K562 (cell line): ENCODE measurements around the gene KRT34. TPM values are rescaled to one million over a fixed set of nuclear protein-coding genes. Genes with fewer than 3 reads are reported as not detected.

Experiments
- ATAC-seq: fragments of 200-7000 bp; cut with Tn5 transposase; 3 replicates; pipeline ENCODE4 v1.9.1; 2020; ENCODE audit warnings: moderate library complexity
- BruUV-seq: library from RNA; stranded (reverse); fragments of 400-500 nt; replicated peaks from 2 replicates; lab custom pipeline; 2021; lab: Mats Ljungman, UMichigan
- CTCF ChIA-PET: fragments of 300-600 bp; formaldehyde crosslinking; extraction: SDS; loops from one replicate; lab custom pipeline; 2021; ENCODE audit warnings: low intra/inter-chr PET ratio; lab: Yijun Ruan, JAX
- POLR2A ChIA-PET: fragments of 300-600, 350-650 bp; sonication (Branson Sonifier 250); formaldehyde crosslinking; extraction: SDS; loops from one replicate; lab custom pipeline; 2021; ENCODE audit warnings: antibody characterized with exemption, inconsistent platforms; lab: Yijun Ruan, JAX
- DNase-seq, 4 experiments: peaks; one replicate each; pipeline versions ENCODE4 v3.0.0 to v3.0.0-alpha.2; 2011 to 2018; ENCODE audit warnings: low spot score in 3 of 4, mixed read lengths in 3 of 4; ENCODE audit errors: extremely low read depth in 1 of 4
- FAIRE-seq: peaks from 2 replicates; lab custom pipeline; 2011; peaks lifted over from hg19 to GRCh38; lab: Jason Lieb, UNC
- H2AFZ ChIP-seq: 2 replicates; pipeline ENCODE4 v1.6.0; 2011; ENCODE audit warnings: low read depth, low read length, control low read depth, inconsistent platforms
- H3K27ac ChIP-seq: fragments of 200-600 bp; 3 replicates; pipeline ENCODE4 v1.8.0; 2011; ENCODE audit warnings: low read depth, mild to moderate bottlenecking, control low read depth, inconsistent platforms, low read length, moderate library complexity, mixed read lengths; ENCODE audit errors: extremely low read depth
- H3K27me3 ChIP-seq, 2 experiments: fragments of 300-600 bp in 1 of 2; 2 replicates in 1 of 2; 3 replicates in 1 of 2; pipeline versions ENCODE4 v1.6.0 to v1.8.0; 2011; ENCODE audit warnings: inconsistent platforms in 2 of 2, low read length in 2 of 2, mild to moderate bottlenecking in 1 of 2, mixed read lengths in 1 of 2, moderate library complexity in 1 of 2; ENCODE audit not compliant: control insufficient read depth in 2 of 2, insufficient read depth in 2 of 2
- H3K36me3 ChIP-seq: fragments of 300-600 bp; 3 replicates; pipeline ENCODE4 v1.8.0; 2011; ENCODE audit warnings: mild to moderate bottlenecking, low read length, inconsistent platforms; ENCODE audit not compliant: control insufficient read depth, insufficient read depth
- H3K4me1 ChIP-seq, 2 experiments: fragments of 200-600 bp in 1 of 2; replicated peaks in 1 of 2; 2 replicates in 1 of 2; 3 replicates in 1 of 2; pipeline versions ENCODE4 v1.5.1 to v1.8.0; 2011; ENCODE audit warnings: inconsistent platforms in 2 of 2, low read length in 2 of 2, mild to moderate bottlenecking in 1 of 2, mixed read lengths in 1 of 2, moderate library complexity in 1 of 2; ENCODE audit not compliant: control insufficient read depth in 2 of 2, insufficient read depth in 2 of 2
- H3K4me2 ChIP-seq: 2 replicates; pipeline ENCODE4 v1.6.1; 2011; ENCODE audit warnings: low read length, control low read depth, inconsistent platforms, mixed read lengths; ENCODE audit not compliant: insufficient read depth
- H3K4me3 ChIP-seq: fragments of 200-600 bp; sonication (generic), shearing (Covaris generic); 2 replicates; pipeline ENCODE4 v1.5.1; 2016; ENCODE audit warnings: control low read depth, inconsistent platforms
- H3K79me2 ChIP-seq: fragments of 200-600 bp; 3 replicates; pipeline ENCODE4 v1.8.0; 2011; ENCODE audit warnings: low read length, inconsistent platforms; ENCODE audit not compliant: control insufficient read depth, insufficient read depth
- H3K9ac ChIP-seq, 2 experiments: 2 replicates each; pipeline versions ENCODE4 v1.6.0 to v1.6.1; 2011; ENCODE audit warnings: low read depth in 2 of 2, low read length in 2 of 2, control low read depth in 1 of 2, inconsistent platforms in 1 of 2, mild to moderate bottlenecking in 1 of 2, mixed read lengths in 1 of 2; ENCODE audit not compliant: insufficient read depth in 1 of 2
- H3K9me1 ChIP-seq: one replicate; pipeline ENCODE4 v1.6.0; 2011; ENCODE audit warnings: inconsistent platforms, mild to moderate bottlenecking, low read length, moderate library complexity; ENCODE audit not compliant: control insufficient read depth, insufficient read depth
- H3K9me3 ChIP-seq: replicated peaks from 2 replicates; pipeline ENCODE4 v1.5.1; 2011; ENCODE audit warnings: low read depth, low read length, inconsistent platforms; ENCODE audit not compliant: control insufficient read depth, insufficient read depth
- H4K20me1 ChIP-seq: replicated peaks from 2 replicates; pipeline ENCODE4 v1.6.1; 2011; ENCODE audit warnings: low read length, inconsistent platforms, mixed read lengths; ENCODE audit not compliant: control insufficient read depth, insufficient read depth
- CTCF ChIP-seq, 3 experiments: IDR thresholded peaks in 2 of 3; conservative IDR thresholded peaks in 1 of 3; 2 replicates each; pipeline ENCODE4 v1.5.1; 2011 to 2012; ENCODE audit warnings: low read length in 3 of 3, mild to moderate bottlenecking in 3 of 3, control low read depth in 2 of 3, improper control_type of control experiment in 1 of 3, inconsistent platforms in 1 of 3, low read depth in 1 of 3, mixed read lengths in 1 of 3, moderate library complexity in 1 of 3; ENCODE audit not compliant: insufficient read depth in 2 of 3
- HINFP ChIP-seq: fragments of 450-650 bp; conservative IDR thresholded peaks from 2 replicates; pipeline ENCODE4 v1.6.1; 2016; ENCODE audit warnings: missing genetic modification characterization, low read depth, mild to moderate bottlenecking, control low read depth, missing compliant biosample characterization
- JUND ChIP-seq, 2 experiments: IDR thresholded peaks; 2 replicates in 1 of 2; 3 replicates in 1 of 2; pipeline ENCODE4 v1.6.1; 2011; ENCODE audit warnings: borderline replicate concordance in 2 of 2, low read depth in 2 of 2, low read length in 2 of 2, improper control_type of control experiment in 1 of 2, missing biosample characterization in 1 of 2, missing genetic modification characterization in 1 of 2, missing genetic modification reagents in 1 of 2
- RAD21 ChIP-seq, 2 experiments: fragments of 250-450 bp in 1 of 2; fragments of 450-650 bp in 1 of 2; sonication (Bioruptor Pico) in 1 of 2; formaldehyde crosslinking in 1 of 2; IDR thresholded peaks in 1 of 2; conservative IDR thresholded peaks in 1 of 2; 2 replicates each; pipeline versions ENCODE4 v1.4.0 to v1.8.0; 2020 to 2022; ENCODE audit warnings: mild to moderate bottlenecking in 2 of 2, moderate library complexity in 1 of 2
- WGBS: fragments of 100-300 bp; shearing (Covaris generic); methylation state at CpG from one replicate; pipeline ENCODE4 v1.1.6; 2016; ENCODE audit warnings: low coverage, mixed read lengths; ENCODE audit not compliant: insufficient coverage; ENCODE audit errors: missing lambda C conversion rate; 5-methylcytosine and 5-hydroxymethylcytosine counted together
- in situ Hi-C: fragments of 300-500 bp; cut with MboI; formaldehyde crosslinking; loops from 4 replicates; pipeline ENCODE4 v1.15.0; 2018; ENCODE audit warnings: inconsistent platforms, mixed read lengths
- intact Hi-C: fragments of 100-400 bp; cut with micrococcal nuclease; formaldehyde crosslinking; loops from 2 replicates; pipeline ENCODE4 v1.14.2; 2022
- polyA plus RNA-seq, 8 experiments: library from polyadenylated mRNA; depleted of rRNA in 4 of 8; stranded (reverse) in 5 of 8; unstranded in 3 of 8; fragments of >200 nt; fragmentation: Nextera tagmentation in 2 of 8; fragmentation: Illumina TruSeq in 1 of 8; extraction: Ambion mirVana in 2 of 8; extraction: Trizol in 1 of 8; gene quantifications; 2 replicates each; pipeline versions ENCODE4 v1.2.1 to v1.2.3, GENCODE V29; 2011 to 2014; ENCODE audit warnings: inconsistent platforms in 1 of 8, missing spikeins in 1 of 8
- total RNA-seq, 7 experiments: library from RNA; depleted of rRNA in 6 of 7; stranded (reverse); fragments of >200 nt in 6 of 7; fragmentation: Illumina TruSeq in 2 of 7; extraction: Trizol in 2 of 7; gene quantifications; 2 replicates each; pipeline versions ENCODE4 v1.2.1 to v1.2.3, GENCODE V29; 2011 to 2021; ENCODE audit warnings: low replicate concordance in 1 of 7

The KRT34 gene
- total and polyA plus RNA-seq, 9 of the 15 experiments (the other 6 are each of a cell fraction or from before 2014, with no cell fraction given), result not detected

- H3K9me1 ChIP-seq, result no peaks in the 10 kb centered on the region
- no peaks in the 10 kb centered on the region for H4K20me1 ChIP-seq
- H3K27me3 ChIP-seq, result peaks cover 18 to 42% of the 10 kb centered on the region in 2 experiments; a peak in 4 of 5 replicates
- in situ Hi-C loops, result no loop called here
- H3K79me2 ChIP-seq, result no peaks in the 10 kb centered on the region
- H3K4me3 ChIP-seq, result no peak overlapping the region
- POLR2A ChIA-PET, result interaction anchor here (0.5 to 1.9 kb wide), 3 partner anchors 9 to 273 kb away, joined by 3 to 8 read pairs (median 3); no protein-coding TSS in a partner anchor
- no peak for FAIRE-seq
- no peak overlapping the region for H3K9ac ChIP-seq
- peak; percentile 84 for ATAC-seq
- TF ChIP-seq CTCF (IDR thresholded peaks at IDR 0.05 in 2 of 3, conservative IDR thresholded peaks at IDR 0.05 in 1 of 3; ENCODE audit: insufficient read depth in 2 of 3, low read depth in 1 of 3, low read length in 3 of 3) (peak; percentile 52 to 67 (median 55)), RAD21 (CRISPR knock-in tag; conservative IDR thresholded peaks at IDR 0.05 in 1 of 2, IDR thresholded peaks at IDR 0.05 in 1 of 2) (peak in 1 of 2 experiments; percentile 27; a peak in 2 of 4 replicates), JUND (IDR thresholded peaks at IDR 0.05; ENCODE audit: borderline replicate concordance, low read depth, low read length) (no peak), JUND (tag; IDR thresholded peaks at IDR 0.05; ENCODE audit: borderline replicate concordance, low read depth, low read length) (no peak), HINFP (tag) (no peak)
- H3K9me3 ChIP-seq, result no peaks in the 10 kb centered on the region
- no peak overlapping the region for H2AFZ ChIP-seq
- BruUV-seq, result no TSS peak
- WGBS, result 2% methylated on average over 4 of the region's 4 CpGs
- CTCF ChIA-PET, result no interaction called here
- H3K4me1 ChIP-seq, result no peaks in the 10 kb centered on the region
- intact Hi-C loops, result no loop called here
- no peak overlapping the region for H3K27ac ChIP-seq
- peak; percentile 16 to 59 (median 53) for DNase-seq
- no peak overlapping the region for H3K4me2 ChIP-seq
- no peaks in the 10 kb centered on the region for H3K36me3 ChIP-seq
Observed at GRCh38 chr17:41417576-41418015, 35.5 kb upstream of the KRT34 start.
